ENCODE measurements around the gene PKP4.
"Not testable (repeated sequence)": the region's sequence is repeated elsewhere in the genome, so short reads cannot be mapped to it uniquely, and the experiment has no call there.

DNA sequence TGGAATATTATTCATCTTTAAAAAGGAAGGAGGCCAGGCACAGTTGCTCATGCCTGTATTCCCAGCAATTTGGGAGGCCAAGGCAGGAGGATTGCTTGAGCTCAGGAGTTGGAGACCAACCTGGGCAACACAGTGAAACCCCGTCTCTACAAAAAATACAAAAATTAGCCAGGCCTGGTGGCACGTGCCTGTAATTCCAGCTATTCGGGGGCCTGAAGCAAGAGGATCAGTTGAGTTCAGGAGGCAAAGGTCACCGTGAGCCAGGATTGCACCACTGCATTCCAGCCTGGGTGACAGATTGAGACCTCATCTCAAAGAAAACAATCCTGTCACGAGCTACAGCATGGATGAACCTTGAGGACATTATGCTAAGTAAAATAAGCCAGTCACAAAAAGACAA is 239.0 kb downstream of the PKP4 start:
- not testable (repeated sequence) for TF ChIP-seq CTCF (IDR thresholded peaks at IDR 0.05); EZH2 (IDR thresholded peaks at IDR 0.05; ENCODE audit: borderline replicate concordance, insufficient read depth, low read depth, low read length, poor library complexity, severe bottlenecking)
